GM12878 (cell line): ENCODE measurements around the gene SEMA4D. TPM values are rescaled to one million over a fixed set of nuclear protein-coding genes. Genes with fewer than 3 reads are reported as not detected.

Experiments used
- ATF7 ChIP-seq: fragments of 450-650 bp; IDR thresholded peaks from 2 replicates; pipeline ENCODE4 v1.6.1; 2016; ENCODE audit warnings: low read depth, mild to moderate bottlenecking
- CTCF ChIP-seq, 3 experiments: IDR thresholded peaks in 2 of 3; conservative IDR thresholded peaks in 1 of 3; 2 replicates each; pipeline ENCODE4 v1.5.1; 2011; ENCODE audit warnings: low read depth in 3 of 3, low read length in 3 of 3, mild to moderate bottlenecking in 3 of 3, control low read depth in 2 of 3, moderate library complexity in 2 of 3, inconsistent platforms in 1 of 3, mixed read lengths in 1 of 3; ENCODE audit not compliant: control insufficient read depth in 2 of 3, insufficient read depth in 1 of 3; ENCODE audit errors: extremely low read depth in 1 of 3
- CUX1 ChIP-seq: IDR thresholded peaks from 2 replicates; pipeline ENCODE4 v1.6.1; 2012; ENCODE audit warnings: improper control_type of control experiment, low read depth, low read length; ENCODE audit not compliant: insufficient replicate concordance
- EED ChIP-seq: sonication (generic); IDR thresholded peaks from 2 replicates; pipeline ENCODE4 v1.6.1; 2016; ENCODE audit warnings: antibody characterized with exemption, low read depth
- EGR1 ChIP-seq, 2 experiments: IDR thresholded peaks; 1 replicate in 1 of 2; 2 replicates in 1 of 2; pipeline ENCODE4 v1.6.1; 2011 to 2012; ENCODE audit warnings: low read depth in 2 of 2, low read length in 2 of 2, borderline replicate concordance in 1 of 2, mild to moderate bottlenecking in 1 of 2, moderate library complexity in 1 of 2
- RAD21 ChIP-seq: IDR thresholded peaks from 2 replicates; pipeline ENCODE4 v1.6.1; 2011; ENCODE audit warnings: mild to moderate bottlenecking, low read depth, low read length, moderate library complexity; ENCODE audit not compliant: insufficient read depth
- RCOR1 ChIP-seq: conservative IDR thresholded peaks from 2 replicates; pipeline ENCODE4 v1.6.1; 2012; ENCODE audit warnings: low read depth, low read length, improper control_type of control experiment
- RELB ChIP-seq: fragments of 450-650 bp; IDR thresholded peaks from 2 replicates; pipeline ENCODE4 v1.6.1; 2017; ENCODE audit warnings: low read depth, mild to moderate bottlenecking, moderate library complexity
- SREBF1 ChIP-seq: IDR thresholded peaks from 2 replicates; pipeline ENCODE4 v1.6.1; 2012; ENCODE audit warnings: mild to moderate bottlenecking, low read length
- SREBF2 ChIP-seq: IDR thresholded peaks from 2 replicates; pipeline ENCODE4 v1.6.1; 2012; ENCODE audit warnings: mild to moderate bottlenecking, low read length
- ZBED1 ChIP-seq: IDR thresholded peaks from 2 replicates; pipeline ENCODE4 v1.6.1; 2016; ENCODE audit warnings: borderline replicate concordance
- ZBTB40 ChIP-seq: fragments of 450-650 bp; IDR thresholded peaks from 2 replicates; pipeline ENCODE4 v1.6.1; 2016; ENCODE audit warnings: mild to moderate bottlenecking, moderate library complexity, borderline replicate concordance
- ZNF384 ChIP-seq: IDR thresholded peaks from 2 replicates; pipeline ENCODE4 v1.6.1; 2012; ENCODE audit warnings: low read depth, mild to moderate bottlenecking, low read length, improper control_type of control experiment, borderline replicate concordance
- polyA plus RNA-seq, 11 experiments: library from polyadenylated mRNA; depleted of rRNA in 4 of 11; unstranded in 6 of 11; stranded (reverse) in 5 of 11; fragments of >200 nt; fragmentation: Nextera tagmentation in 4 of 11; fragmentation: Illumina TruSeq in 1 of 11; extraction: Ambion mirVana in 4 of 11; extraction: Trizol in 1 of 11; gene quantifications; 1 replicate in 1 of 11; 2 replicates in 10 of 11; pipeline versions ENCODE4 v1.2.1 to v1.2.3, GENCODE V29; 2011 to 2016; ENCODE audit warnings: inconsistent platforms in 2 of 11, missing spikeins in 2 of 11, low read depth in 1 of 11
- total RNA-seq, 4 experiments: library from RNA; depleted of rRNA in 3 of 4; stranded (reverse); fragments of >200 nt in 3 of 4; fragmentation: Illumina TruSeq in 1 of 4; extraction: Trizol in 1 of 4; gene quantifications; 2 replicates each; pipeline versions ENCODE4 v1.2.1 to v1.2.3, GENCODE V29; 2013 to 2021

SEMA4D gene
- total and polyA plus RNA-seq, 10 of the 15 experiments (the other 5 are each of a cell fraction or from before 2014, with no cell fraction given), result 15.1 to 136 (median 39.6) TPM

GRCh38 chr9:89410641-89411350, 87.1 kb downstream of the SEMA4D start (continued):
- TF ChIP-seq EGR1 (IDR thresholded peaks at IDR 0.05; ENCODE audit: borderline replicate concordance in 1 of 2, low read depth in 2 of 2, low read length in 2 of 2) (peak in 1 of 2 experiments; percentile 62; a peak in 1 of 3 replicates), CTCF (IDR thresholded peaks at IDR 0.05 in 2 of 3, conservative IDR thresholded peaks at IDR 0.05 in 1 of 3; ENCODE audit: control insufficient read depth in 2 of 3, extremely low read depth in 1 of 3, insufficient read depth in 1 of 3, low read depth in 3 of 3, low read length in 3 of 3) (peak; percentile 34 to 63 (median 50); a peak in 5 of 6 replicates), ZBTB40 (no peak), CUX1 (no peak), SREBF2 (no peak), ZNF384 (no peak), ATF7 (peak; percentile 82), ZBED1 (peak; percentile 19; the same call in 1 of the 2 replicates), EED (peak; percentile 91), RELB (0 out of 2 replicates have a peak, but pooled peaks have one; percentile 37), SREBF1 (no peak), RAD21 (peak; percentile 79), RCOR1 (no peak)
